Measurements from ENCODE around the gene YARS1. TPM values are rescaled to one million over a fixed set of nuclear protein-coding genes. Genes with fewer than 3 reads are reported as not detected.

Gene YARS1
- total and polyA plus RNA-seq, 2 of the 4 experiments (the other 2 are of a cell fraction): 100 to 166 TPM

- peaks cover 0 to 15% of the 10 kb centered on the region in 2 experiments; a peak in 2 of 4 replicates for H3K79me1 ChIP-seq (ENCODE audit: low read depth in 1 of 2, low read length in 2 of 2)
- H4K20me1 ChIP-seq (ENCODE audit: insufficient read depth, low read length): peaks cover 18% of the 10 kb centered on the region; the same call in 1 of the 2 replicates
- H3K18ac ChIP-seq (ENCODE audit: low read depth, low read length): no peak overlapping the region
- H3K27ac ChIP-seq (ENCODE audit: insufficient read depth, low read length): no peak overlapping the region
- H3K4me1 ChIP-seq (ENCODE audit: control insufficient read depth, insufficient read depth, low read length): peaks cover 11% of the 10 kb centered on the region
- WGBS, 2 experiments (ENCODE audit: extremely low coverage in 2 of 2, insufficient read length in 1 of 2): no CpG with 5 or more reads among the region's 10 CpGs
- H3K27me3 ChIP-seq (ENCODE audit: control insufficient read depth, insufficient read depth, low read length): no peaks in the 10 kb centered on the region
- H3K9me3 ChIP-seq (ENCODE audit: control insufficient read depth, insufficient read depth, low read length): no peaks in the 10 kb centered on the region
- H3K4ac ChIP-seq (ENCODE audit: low read depth, low read length): peak overlapping the region; percentile 17; the same call in 1 of the 2 replicates
- no peak overlapping the region for H2AK5ac ChIP-seq (ENCODE audit: low read depth, low read length)
- H2AK9ac ChIP-seq (replicated peaks; ENCODE audit: low read depth, low read length, poor library complexity): peak overlapping the region; percentile 48
- H4K8ac ChIP-seq (ENCODE audit: low read depth in 2 of 2, low read length in 2 of 2): no peak overlapping the region
- no peak for ATAC-seq (ENCODE audit: low read depth)
- ChIA-PET POLR2A (ENCODE audit: unreplicated experiment) (interaction anchor here (0.5 kb wide), 1 partner anchor 27 kb away, joined by 3 read pairs; no protein-coding TSS in a partner anchor), CTCF (interaction anchor here (0.6 to 5.7 kb wide), 5 partner anchors 8 to 66 kb away, joined by 4 to 52 read pairs (median 7); no protein-coding TSS in a partner anchor)
- no peak overlapping the region for H2BK5ac ChIP-seq (ENCODE audit: low read depth, low read length, poor library complexity, severe bottlenecking)
- H4K91ac ChIP-seq (ENCODE audit: insufficient read depth, low read depth, low read length): no peak overlapping the region
- H3K56ac ChIP-seq (ENCODE audit: extremely low read depth, insufficient read depth, low read length): no peak overlapping the region
- H3K23ac ChIP-seq (ENCODE audit: low read depth, low read length): no peak overlapping the region
- H2BK120ac ChIP-seq (ENCODE audit: low read depth, low read length): no peak overlapping the region
- no TSS peak for BruUV-seq (replicated peaks)
- no peaks in the 10 kb centered on the region; the same call in 1 of the 2 replicates for H3K9me1 ChIP-seq (ENCODE audit: insufficient read depth, low read length)
- H2AFZ ChIP-seq (replicated peaks; ENCODE audit: low read length, poor library complexity): peak overlapping the region; percentile 74
- intact Hi-C loops (cut with micrococcal nuclease): loop anchor here (1.0 to 2.0 kb wide), 3 partner anchors 60 to 372 kb away; no protein-coding TSS in a partner anchor
- dilution Hi-C loops (cut with HindIII; ENCODE audit: low sequenced_read_pairs, unreplicated experiment): no loop called here
- H3K4me3 ChIP-seq (ENCODE audit: insufficient read depth, low read depth, low read length): no peak overlapping the region
- no peak for TF ChIP-seq MAZ (IDR thresholded peaks at IDR 0.05; ENCODE audit: borderline replicate concordance, low read depth, low read length)
- TF ChIP-seq ELK1 (IDR thresholded peaks at IDR 0.05; ENCODE audit: borderline replicate concordance, low read depth, low read length): no peak
- no peak for TF ChIP-seq POLR2A (IDR thresholded peaks at IDR 0.05; ENCODE audit: low read depth, low read length)
- no peak for TF ChIP-seq RAD21 (IDR thresholded peaks at IDR 0.05; ENCODE audit: low read length)
- no peak overlapping the region for H3K14ac ChIP-seq (replicated peaks; ENCODE audit: low read depth, low read length)
- H3K9ac ChIP-seq (ENCODE audit: low read depth, low read length): no peak overlapping the region
- no peak overlapping the region for H3K4me2 ChIP-seq (ENCODE audit: low read depth, low read length)
- in situ Hi-C loops (cut with MboI; ENCODE audit: low sequenced_read_pairs): no loop called here
- no peak overlapping the region for H4K5ac ChIP-seq (ENCODE audit: low read depth, low read length)
- peaks cover 36% of the 10 kb centered on the region for H3K36me3 ChIP-seq (ENCODE audit: control insufficient read depth, insufficient read depth, low read length)
- no peak for DNase-seq
- H2BK15ac ChIP-seq (ENCODE audit: low read depth, low read length): no peak overlapping the region
- H2BK20ac ChIP-seq (ENCODE audit: low read depth, low read length): no peak overlapping the region; the same call in 1 of the 2 replicates
Measured at GRCh38 chr1:32772281-32773017, 44.7 kb downstream of the YARS1 start.
